GM12878 (cell line): ENCODE results near the gene FHL1. TPM values are rescaled to one million over a fixed set of nuclear protein-coding genes. Genes with fewer than 3 reads are reported as not detected.

Source experiments
- ATAC-seq: fragments of 200-7000 bp; cut with Tn5 transposase; 3 replicates; pipeline ENCODE4 v1.9.1; 2020; ENCODE audit warnings: mild to moderate bottlenecking, moderate library complexity
- BruUV-seq: library from RNA; stranded (reverse); fragments of 400-500 nt; replicated peaks from 2 replicates; lab custom pipeline; 2021; lab: Mats Ljungman, UMichigan
- CTCF ChIA-PET: fragments of 300-600 bp; sonication (Branson Sonifier 250); formaldehyde crosslinking; extraction: SDS; loops from one replicate; lab custom pipeline; 2021; ENCODE audit warnings: inconsistent platforms; lab: Yijun Ruan, JAX
- POLR2A ChIA-PET: fragments of 350-600 bp; formaldehyde crosslinking; extraction: SDS; loops from one replicate; lab custom pipeline; 2021; ENCODE audit warnings: inconsistent platforms; lab: Charles Lee
- RAD21 ChIA-PET: fragments of 300-600 bp; sonication (Branson Sonifier 250); formaldehyde crosslinking; loops from one replicate; lab custom pipeline; 2023; ENCODE audit warnings: antibody characterized with exemption; ENCODE audit not compliant: unreplicated experiment; lab: Charles Lee
- SMC1A ChIA-PET: fragments of 300-600 bp; sonication (Branson Sonifier 250); formaldehyde crosslinking; loops from one replicate; lab custom pipeline; 2023; ENCODE audit not compliant: unreplicated experiment, uncharacterized antibody; lab: Charles Lee
- DNase-seq: peaks from one replicate; pipeline ENCODE4 v3.0.0-alpha.2; 2011; ENCODE audit warnings: low read depth, low spot score
- FAIRE-seq: peaks from 3 replicates; lab custom pipeline; 2011; peaks lifted over from hg19 to GRCh38; lab: Jason Lieb, UNC
- H2AFZ ChIP-seq: 2 replicates; pipeline ENCODE4 v1.6.0; 2011; ENCODE audit warnings: low read depth, low read length, control low read depth; ENCODE audit not compliant: control insufficient read depth
- H3K27ac ChIP-seq: 2 replicates; pipeline ENCODE4 v1.5.1; 2011; ENCODE audit warnings: control low read depth; ENCODE audit not compliant: control insufficient read depth, insufficient read depth
- H3K27me3 ChIP-seq, 2 experiments: replicated peaks in 1 of 2; 2 replicates each; pipeline versions ENCODE4 v1.6.0 to v1.6.1; 2011; ENCODE audit warnings: low read length in 1 of 2; ENCODE audit not compliant: control insufficient read depth in 2 of 2, insufficient read depth in 2 of 2
- H3K36me3 ChIP-seq, 2 experiments: 2 replicates each; pipeline ENCODE4 v1.5.1; 2011; ENCODE audit warnings: low read length in 1 of 2; ENCODE audit not compliant: control insufficient read depth in 2 of 2, insufficient read depth in 2 of 2
- H3K4me1 ChIP-seq: 2 replicates; pipeline ENCODE4 v1.6.1; 2011; ENCODE audit warnings: mild to moderate bottlenecking, low read length, moderate library complexity, mixed read lengths; ENCODE audit not compliant: control insufficient read depth, insufficient read depth
- H3K4me2 ChIP-seq: 2 replicates; pipeline ENCODE4 v1.6.0; 2011; ENCODE audit warnings: control low read depth; ENCODE audit not compliant: control insufficient read depth, insufficient read depth
- H3K4me3 ChIP-seq: fragments of 200-600 bp; sonication (generic); 2 replicates; pipeline ENCODE4 v1.5.1; 2016
- H3K79me2 ChIP-seq: 2 replicates; pipeline ENCODE4 v1.6.0; 2011; ENCODE audit warnings: low read length; ENCODE audit not compliant: control insufficient read depth, insufficient read depth
- H3K9ac ChIP-seq: 2 replicates; pipeline ENCODE4 v1.8.0; 2011; ENCODE audit warnings: low read length, control low read depth, mixed read lengths; ENCODE audit not compliant: control insufficient read depth, insufficient read depth
- H3K9me3 ChIP-seq: replicated peaks from 3 replicates; pipeline ENCODE4 v1.5.1; 2011; ENCODE audit warnings: mild to moderate bottlenecking, low read length; ENCODE audit not compliant: control insufficient read depth, insufficient read depth
- H4K20me1 ChIP-seq: 2 replicates; pipeline ENCODE4 v1.6.0; 2011; ENCODE audit not compliant: control insufficient read depth, insufficient read depth
- BMI1 ChIP-seq: fragments of 450-650 bp; IDR thresholded peaks from 2 replicates; pipeline ENCODE4 v1.6.1; 2016; ENCODE audit warnings: mild to moderate bottlenecking, moderate library complexity, borderline replicate concordance
- ESRRA ChIP-seq: IDR thresholded peaks from 2 replicates; pipeline ENCODE4 v1.6.1; 2012; ENCODE audit warnings: mild to moderate bottlenecking, low read length, improper control_type of control experiment
- GABPA ChIP-seq: IDR thresholded peaks from 2 replicates; pipeline ENCODE4 v1.6.1; 2014; ENCODE audit warnings: antibody characterized with exemption, low read depth, mild to moderate bottlenecking, inconsistent platforms
- HDAC2 ChIP-seq: fragments of 200-600 bp; sonication (generic); IDR thresholded peaks from 2 replicates; pipeline ENCODE4 v1.6.1; 2017
- LARP7 ChIP-seq: fragments of 450-650 bp; IDR thresholded peaks from 2 replicates; pipeline ENCODE4 v1.6.1; 2017; ENCODE audit warnings: mild to moderate bottlenecking
- MYC ChIP-seq: IDR thresholded peaks from 2 replicates; pipeline ENCODE4 v1.6.1; 2011; ENCODE audit warnings: mild to moderate bottlenecking, low read length, moderate library complexity, inconsistent platforms; ENCODE audit not compliant: insufficient read depth, insufficient replicate concordance, insufficient read length, severe bottlenecking
- NFYA ChIP-seq: IDR thresholded peaks from 2 replicates; pipeline ENCODE4 v1.6.1; 2011; ENCODE audit warnings: low read depth, mild to moderate bottlenecking, low read length, improper control_type of control experiment, borderline replicate concordance
- NR2C1 ChIP-seq: fragments of 450-650 bp; IDR thresholded peaks from 2 replicates; pipeline ENCODE4 v1.6.1; 2017; ENCODE audit warnings: antibody characterized with exemption, mild to moderate bottlenecking, moderate library complexity
- NRF1 ChIP-seq: conservative IDR thresholded peaks from 2 replicates; pipeline ENCODE4 v1.6.1; 2011; ENCODE audit warnings: mild to moderate bottlenecking, low read depth, low read length, improper control_type of control experiment
- POU2F2 ChIP-seq: IDR thresholded peaks from 3 replicates; pipeline ENCODE4 v1.6.1; 2011; ENCODE audit warnings: low read depth, mild to moderate bottlenecking, low read length, borderline replicate concordance
- SMC3 ChIP-seq: IDR thresholded peaks from 2 replicates; pipeline ENCODE4 v1.6.1; 2011; ENCODE audit warnings: low read length, improper control_type of control experiment, borderline replicate concordance
- SP1 ChIP-seq: IDR thresholded peaks from one replicate; pipeline ENCODE4 v1.6.1; 2011; ENCODE audit warnings: low read depth, low read length
- WGBS: methylation state at CpG from one replicate; pipeline ENCODE4 v1.1.6; 2016; ENCODE audit warnings: low lambda C conversion rate; ENCODE audit not compliant: insufficient replicate concordance, insufficient coverage; ENCODE audit errors: missing lambda C conversion rate; 5-methylcytosine and 5-hydroxymethylcytosine counted together
- in situ Hi-C: fragments of 300-500 bp; cut with MboI; formaldehyde crosslinking; loops from 9 replicates; pipeline ENCODE4 v1.14.3; 2018; ENCODE audit warnings: mixed read lengths
- intact Hi-C: fragments of 100-400 bp; cut with micrococcal nuclease; formaldehyde crosslinking; loops from one replicate; pipeline ENCODE4 v1.14.2; 2022; ENCODE audit not compliant: unreplicated experiment
- polyA plus RNA-seq, 11 experiments: library from polyadenylated mRNA; depleted of rRNA in 4 of 11; unstranded in 6 of 11; stranded (reverse) in 5 of 11; fragments of >200 nt; fragmentation: Nextera tagmentation in 4 of 11; fragmentation: Illumina TruSeq in 1 of 11; extraction: Ambion mirVana in 4 of 11; extraction: Trizol in 1 of 11; gene quantifications; 1 replicate in 1 of 11; 2 replicates in 10 of 11; pipeline versions ENCODE4 v1.2.1 to v1.2.3, GENCODE V29; 2011 to 2016; ENCODE audit warnings: inconsistent platforms in 2 of 11, missing spikeins in 2 of 11, low read depth in 1 of 11
- total RNA-seq, 4 experiments: library from RNA; depleted of rRNA in 3 of 4; stranded (reverse); fragments of >200 nt in 3 of 4; fragmentation: Illumina TruSeq in 1 of 4; extraction: Trizol in 1 of 4; gene quantifications; 2 replicates each; pipeline versions ENCODE4 v1.2.1 to v1.2.3, GENCODE V29; 2013 to 2021
- TF ChIP-seq, protein P1 (sequence below): fragments of 450-650 bp; conservative IDR thresholded peaks from 2 replicates; pipeline ENCODE4 v1.6.1; 2017; ENCODE audit warnings: mild to moderate bottlenecking, moderate library complexity
- TF ChIP-seq, protein P2 (sequence below): IDR thresholded peaks from 2 replicates; pipeline ENCODE4 v1.6.1; 2011; ENCODE audit warnings: low read depth, low read length, improper control_type of control experiment, borderline replicate concordance
- TF ChIP-seq, protein P3 (sequence below): IDR thresholded peaks from 2 replicates; pipeline ENCODE4 v1.6.1; 2011; ENCODE audit warnings: low read depth, mild to moderate bottlenecking, low read length, moderate library complexity, borderline replicate concordance; ENCODE audit errors: extremely low read depth

Gene FHL1
- total and polyA plus RNA-seq, 10 of the 15 experiments (the other 5 are each of a cell fraction or from before 2014, with no cell fraction given): 0.13 to 0.59 (median 0.34) TPM; not detected in 1

DNA sequence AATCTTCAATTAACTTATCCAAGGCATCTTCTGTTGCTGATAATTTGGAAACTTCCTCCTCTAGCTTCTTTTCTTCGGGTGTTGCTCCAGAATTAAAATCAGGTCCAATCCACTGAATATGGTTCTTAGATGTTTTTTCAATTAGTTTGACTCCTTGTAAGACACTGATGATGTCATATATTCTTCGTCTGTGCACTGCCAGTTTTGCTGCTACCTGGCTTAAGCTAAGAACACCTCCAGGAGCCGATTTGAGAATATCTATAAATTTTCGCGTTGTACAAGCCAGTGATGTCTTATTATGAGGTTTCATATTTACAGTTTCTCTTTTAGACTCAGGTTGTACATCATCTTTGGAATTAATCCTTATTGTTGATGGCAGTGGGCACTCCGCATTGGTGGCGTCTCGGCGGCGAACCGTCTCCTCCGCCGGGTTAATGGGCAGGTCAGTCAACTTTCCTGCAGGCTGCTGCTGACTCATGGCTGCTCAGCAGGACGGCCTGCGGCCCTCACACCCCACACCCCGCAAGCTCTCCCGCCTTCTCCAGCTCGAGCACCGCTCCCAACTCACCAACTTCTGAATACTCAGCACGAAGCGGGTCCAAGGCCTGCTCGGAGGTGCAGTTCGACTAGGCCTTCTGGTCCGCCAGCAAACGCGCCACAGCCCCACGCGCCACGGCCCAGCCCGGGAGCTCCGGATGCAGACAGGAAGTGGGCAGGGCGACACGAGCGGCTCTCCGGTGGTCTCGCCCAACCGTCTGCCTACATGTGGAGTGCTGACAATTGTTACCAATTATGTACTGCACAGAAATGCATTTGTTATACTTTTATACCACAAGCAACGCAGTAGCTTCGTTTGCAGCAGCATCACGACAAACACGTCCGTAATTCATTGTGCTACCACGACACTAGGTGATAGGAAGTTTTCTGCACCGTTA lies 49.2 kb upstream of the FHL1 start:
- H3K9me3 ChIP-seq: no peaks in the 10 kb centered on the region
- H3K9ac ChIP-seq: no peak overlapping the region

DNA sequence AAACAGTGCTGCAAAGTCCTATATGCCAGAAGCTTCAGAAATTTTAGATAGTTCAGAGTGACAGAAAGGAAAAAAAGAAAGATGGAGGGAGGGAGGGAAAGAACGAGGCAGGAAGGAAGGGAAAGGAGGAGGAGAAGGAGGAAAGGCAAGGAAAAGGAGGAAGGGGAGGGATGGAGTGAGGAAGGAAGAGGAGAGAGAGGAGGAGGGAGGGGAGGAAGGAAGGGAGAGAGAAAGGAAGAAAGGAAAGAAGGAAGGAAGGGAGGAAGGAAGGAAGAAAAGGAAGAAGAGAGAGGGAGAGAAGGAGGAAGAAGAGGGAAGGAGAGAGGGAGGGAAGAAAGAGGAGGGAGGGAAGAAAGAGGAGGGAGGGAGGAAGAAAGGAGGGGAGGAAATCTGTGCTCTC lies 42.4 kb upstream of the FHL1 start:
- DNase-seq (no peak), FAIRE-seq (no peak), ATAC-seq (no peak)
- Histone ChIP-seq H3K4me3 (no peak overlapping the region), H4K20me1 (no peaks in the 10 kb centered on the region), H3K36me3 (no peaks in the 10 kb centered on the region), H3K9me3 (no peaks in the 10 kb centered on the region), H3K9ac (no peak overlapping the region), H3K4me2 (no peak overlapping the region), H3K27ac (no peak overlapping the region), H3K4me1 (no peaks in the 10 kb centered on the region), H3K27me3 (no peaks in the 10 kb centered on the region), H3K79me2 (no peaks in the 10 kb centered on the region), H2AFZ (no peak overlapping the region)
- ChIA-PET SMC1A (no interaction called here), CTCF (no interaction called here), POLR2A (no interaction called here), RAD21 (no interaction called here)
- intact Hi-C loops: no loop called here
- BruUV-seq: no TSS peak
- in situ Hi-C loops: no loop called here
- WGBS: 0% methylated on average over 1 of the region's 1 CpG
- TF ChIP-seq SP1 (no peak), SMC3 (no peak), NFYA (no peak), POU2F2 (no peak), NR2C1 (no peak), GABPA (no peak), HDAC2 (no peak), BMI1 (no peak), ESRRA (no peak)
- TF ChIP-seq, protein P1, sequence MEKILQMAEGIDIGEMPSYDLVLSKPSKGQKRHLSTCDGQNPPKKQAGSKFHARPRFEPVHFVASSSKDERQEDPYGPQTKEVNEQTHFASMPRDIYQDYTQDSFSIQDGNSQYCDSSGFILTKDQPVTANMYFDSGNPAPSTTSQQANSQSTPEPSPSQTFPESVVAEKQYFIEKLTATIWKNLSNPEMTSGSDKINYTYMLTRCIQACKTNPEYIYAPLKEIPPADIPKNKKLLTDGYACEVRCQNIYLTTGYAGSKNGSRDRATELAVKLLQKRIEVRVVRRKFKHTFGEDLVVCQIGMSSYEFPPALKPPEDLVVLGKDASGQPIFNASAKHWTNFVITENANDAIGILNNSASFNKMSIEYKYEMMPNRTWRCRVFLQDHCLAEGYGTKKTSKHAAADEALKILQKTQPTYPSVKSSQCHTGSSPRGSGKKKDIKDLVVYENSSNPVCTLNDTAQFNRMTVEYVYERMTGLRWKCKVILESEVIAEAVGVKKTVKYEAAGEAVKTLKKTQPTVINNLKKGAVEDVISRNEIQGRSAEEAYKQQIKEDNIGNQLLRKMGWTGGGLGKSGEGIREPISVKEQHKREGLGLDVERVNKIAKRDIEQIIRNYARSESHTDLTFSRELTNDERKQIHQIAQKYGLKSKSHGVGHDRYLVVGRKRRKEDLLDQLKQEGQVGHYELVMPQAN: no peak
- TF ChIP-seq, protein P2, sequence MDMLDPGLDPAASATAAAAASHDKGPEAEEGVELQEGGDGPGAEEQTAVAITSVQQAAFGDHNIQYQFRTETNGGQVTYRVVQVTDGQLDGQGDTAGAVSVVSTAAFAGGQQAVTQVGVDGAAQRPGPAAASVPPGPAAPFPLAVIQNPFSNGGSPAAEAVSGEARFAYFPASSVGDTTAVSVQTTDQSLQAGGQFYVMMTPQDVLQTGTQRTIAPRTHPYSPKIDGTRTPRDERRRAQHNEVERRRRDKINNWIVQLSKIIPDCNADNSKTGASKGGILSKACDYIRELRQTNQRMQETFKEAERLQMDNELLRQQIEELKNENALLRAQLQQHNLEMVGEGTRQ: no peak
- TF ChIP-seq, protein P3, sequence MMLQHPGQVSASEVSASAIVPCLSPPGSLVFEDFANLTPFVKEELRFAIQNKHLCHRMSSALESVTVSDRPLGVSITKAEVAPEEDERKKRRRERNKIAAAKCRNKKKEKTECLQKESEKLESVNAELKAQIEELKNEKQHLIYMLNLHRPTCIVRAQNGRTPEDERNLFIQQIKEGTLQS: no peak

More for the DNA sequence above, 49.2 kb upstream of the FHL1 start:
- no peaks in the 10 kb centered on the region for H4K20me1 ChIP-seq
- FAIRE-seq (no peak), DNase-seq (no peak), ATAC-seq (no peak)
- ChIA-PET POLR2A (no interaction called here), RAD21 (no interaction called here), SMC1A (interaction anchor here (1.2 kb wide), 1 partner anchor 10 kb away, joined by 3 read pairs; no protein-coding TSS in a partner anchor), CTCF (interaction anchor here (1.2 kb wide), 1 partner anchor 172 kb away, joined by 4 read pairs; no protein-coding TSS in a partner anchor)
- no peak overlapping the region for H3K4me3 ChIP-seq
- intact Hi-C loops (no loop called here), in situ Hi-C loops (no loop called here)
- H2AFZ ChIP-seq: no peak overlapping the region
- H3K4me2 ChIP-seq: no peak overlapping the region
- no peaks in the 10 kb centered on the region for H3K79me2 ChIP-seq
- no peaks in the 10 kb centered on the region for H3K36me3 ChIP-seq
- BruUV-seq: no TSS peak
- H3K27me3 ChIP-seq: no peaks in the 10 kb centered on the region
- no peak overlapping the region for H3K27ac ChIP-seq
- WGBS: 83% methylated on average over 44 of the region's 44 CpGs
- H3K4me1 ChIP-seq: no peaks in the 10 kb centered on the region
- TF ChIP-seq LARP7 (no peak), NRF1 (no peak), MYC (no peak)
